GM20000 (cell line): ENCODE measurements around the gene PSMC5.

Experiments
- DNase-seq: peaks from one replicate; pipeline ENCODE4 v3.0.0; 2012; ENCODE audit warnings: low spot score
- CTCF ChIP-seq: IDR thresholded peaks from 2 replicates; pipeline ENCODE4 v1.5.1; 2012; ENCODE audit warnings: mild to moderate bottlenecking, control low read depth; ENCODE audit errors: extremely low read depth, missing control alignments

The PSMC5 gene

GRCh38 chr17:63827002-63827800, at the start of gene PSMC5, which contains the start of gene FTSJ3:
Gene PSMC5 (plus strand): TSS chr17:63827431. CDS start chr17:63827491, 60 bp downstream.
Gene FTSJ3 (minus strand): TSS chr17:63827663. CDS start chr17:63826902, 761 bp downstream.
- peak; percentile 47 for TF ChIP-seq CTCF
- DNase-seq, result peak; percentile 90

- DNase-seq, result no peak
- no peak for TF ChIP-seq CTCF
These were observed 46.7 kb upstream of the PSMC5 start for GRCh38 chr17:63780507-63780906.

GRCh38 chr17:63780928-63781327, 46.3 kb upstream of the PSMC5 start:
- DNase-seq, result no peak
- no peak for TF ChIP-seq CTCF

- no peak for TF ChIP-seq CTCF
- no peak for DNase-seq
These were observed 43.7 kb upstream of the PSMC5 start for GRCh38 chr17:63783522-63783921.

- TF ChIP-seq CTCF, result no peak
- no peak for DNase-seq
These were observed 41.7 kb upstream of the PSMC5 start for GRCh38 chr17:63785556-63785955.

GRCh38 chr17:63786117-63786516, 41.1 kb upstream of the PSMC5 start:
- no peak for DNase-seq
- TF ChIP-seq CTCF, result no peak

- TF ChIP-seq CTCF, result no peak
- DNase-seq, result no peak
These were observed 40.1 kb upstream of the PSMC5 start for GRCh38 chr17:63786971-63787711.
